Measurements from ENCODE around the gene PAPPA2. TPM values are rescaled to one million over a fixed set of nuclear protein-coding genes. Genes with fewer than 3 reads are reported as not detected.
A peak's percentile ranks its signal among the peaks of the same experiment; 100 is the strongest.

Gene PAPPA2
- total and polyA plus RNA-seq, 8 donors = under 0.01 to 10.3 (median 0.29) TPM; not detected in 1

DNA sequence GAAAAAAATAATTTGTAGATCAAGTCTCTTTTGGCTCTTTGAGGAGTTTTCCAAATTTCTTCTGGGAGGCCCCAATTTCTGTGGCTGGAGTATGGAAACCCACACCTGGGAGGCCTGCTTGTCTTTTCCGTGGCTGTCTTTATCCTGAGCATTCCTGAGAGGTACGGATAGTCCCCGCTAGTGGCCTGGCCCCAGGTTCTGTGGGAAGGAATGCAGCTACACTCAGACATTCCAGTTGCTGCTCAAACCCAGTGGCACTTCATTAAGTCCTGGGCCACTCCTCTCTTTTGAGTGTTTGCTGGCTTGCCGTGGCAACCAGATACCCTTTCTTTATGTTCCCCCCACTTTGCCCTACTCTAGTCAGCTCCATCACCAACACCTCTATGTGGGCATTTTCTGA is 391.1 kb downstream of the PAPPA2 start:
- no peaks in the 10 kb centered on the region for H3K9me3 ChIP-seq
- H3K4me1 ChIP-seq = no peaks in the 10 kb centered on the region
- H3K4me3 ChIP-seq = no peak overlapping the region
- DNase-seq = no peak
- intact Hi-C loops (cut with DNase I; ENCODE audit: low total_unique reads) = no loop called here
- H3K36me3 ChIP-seq = no peaks in the 10 kb centered on the region
- H3K27ac ChIP-seq = no peak overlapping the region
- TF ChIP-seq EP300 (IDR thresholded peaks at IDR 0.05) = no peak
- TF ChIP-seq, protein P1, sequence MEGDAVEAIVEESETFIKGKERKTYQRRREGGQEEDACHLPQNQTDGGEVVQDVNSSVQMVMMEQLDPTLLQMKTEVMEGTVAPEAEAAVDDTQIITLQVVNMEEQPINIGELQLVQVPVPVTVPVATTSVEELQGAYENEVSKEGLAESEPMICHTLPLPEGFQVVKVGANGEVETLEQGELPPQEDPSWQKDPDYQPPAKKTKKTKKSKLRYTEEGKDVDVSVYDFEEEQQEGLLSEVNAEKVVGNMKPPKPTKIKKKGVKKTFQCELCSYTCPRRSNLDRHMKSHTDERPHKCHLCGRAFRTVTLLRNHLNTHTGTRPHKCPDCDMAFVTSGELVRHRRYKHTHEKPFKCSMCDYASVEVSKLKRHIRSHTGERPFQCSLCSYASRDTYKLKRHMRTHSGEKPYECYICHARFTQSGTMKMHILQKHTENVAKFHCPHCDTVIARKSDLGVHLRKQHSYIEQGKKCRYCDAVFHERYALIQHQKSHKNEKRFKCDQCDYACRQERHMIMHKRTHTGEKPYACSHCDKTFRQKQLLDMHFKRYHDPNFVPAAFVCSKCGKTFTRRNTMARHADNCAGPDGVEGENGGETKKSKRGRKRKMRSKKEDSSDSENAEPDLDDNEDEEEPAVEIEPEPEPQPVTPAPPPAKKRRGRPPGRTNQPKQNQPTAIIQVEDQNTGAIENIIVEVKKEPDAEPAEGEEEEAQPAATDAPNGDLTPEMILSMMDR (IDR thresholded peaks at IDR 0.05) = no peak
- TF ChIP-seq POLR2A (IDR thresholded peaks at IDR 0.05) = no peak
- no peak for TF ChIP-seq POLR2AphosphoS5 (IDR thresholded peaks at IDR 0.05)
- WGBS, 5 donors = 88 to 96% (median 89%) methylated on average over 4 of the region's 4 CpGs
- no peaks in the 10 kb centered on the region for H3K27me3 ChIP-seq

DNA sequence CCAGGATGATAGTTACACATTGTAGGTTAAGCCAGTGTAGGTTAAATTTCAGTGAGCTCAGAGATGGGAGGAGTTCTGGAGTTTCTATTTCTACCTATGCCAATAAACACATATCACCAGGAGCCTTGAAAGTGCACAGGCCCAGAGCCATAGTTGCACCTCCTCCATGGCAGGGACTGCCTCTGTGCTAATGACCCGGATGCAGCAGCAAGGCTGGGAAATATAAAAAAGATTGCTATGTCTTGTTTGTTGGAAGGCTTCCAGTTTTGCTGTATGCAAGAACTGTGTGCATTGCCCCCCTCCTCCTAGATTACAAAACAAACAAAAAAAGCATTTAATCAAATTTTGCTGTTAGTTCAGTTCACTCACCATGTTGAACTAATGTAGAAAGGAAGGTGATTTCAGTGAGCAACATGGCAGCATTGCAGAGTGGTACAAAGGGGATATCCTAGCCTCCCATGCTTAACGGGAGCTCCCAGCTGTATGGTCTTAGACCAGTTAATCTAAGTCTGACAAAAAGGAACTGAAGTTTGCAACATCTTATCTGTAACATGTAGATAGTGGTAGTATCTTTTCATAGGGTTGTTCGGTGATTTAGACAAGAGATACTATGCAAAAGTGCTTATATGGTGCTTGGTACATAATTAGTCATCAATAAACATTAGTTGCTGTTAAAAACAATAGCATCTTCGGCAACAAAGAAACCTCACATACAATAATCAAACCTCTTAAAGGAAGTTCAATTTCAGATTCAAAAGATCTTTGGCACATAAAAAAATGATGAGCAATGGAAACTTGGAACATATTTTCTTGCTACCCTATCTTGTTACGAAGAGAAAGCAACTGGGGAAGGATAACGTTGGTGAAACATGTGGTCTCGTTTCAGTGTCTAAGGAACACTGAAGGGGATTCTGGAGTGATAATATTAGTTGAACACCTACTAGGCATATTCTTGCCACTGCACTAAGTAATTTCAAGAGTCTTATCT is 392.1 kb downstream of the PAPPA2 start:
- 61 to 72% (median 64%) methylated on average over 7 of the region's 7 CpGs for whole genome bisulfite sequencing, 5 donors
- TF ChIP-seq, protein P1 (IDR thresholded peaks at IDR 0.05) = no peak
- TF ChIP-seq POLR2A (IDR thresholded peaks at IDR 0.05) (no peak), EP300 (IDR thresholded peaks at IDR 0.05) (no peak), POLR2AphosphoS5 (IDR thresholded peaks at IDR 0.05) (no peak)
- no peaks in the 10 kb centered on the region for H3K9me3 ChIP-seq

DNA sequence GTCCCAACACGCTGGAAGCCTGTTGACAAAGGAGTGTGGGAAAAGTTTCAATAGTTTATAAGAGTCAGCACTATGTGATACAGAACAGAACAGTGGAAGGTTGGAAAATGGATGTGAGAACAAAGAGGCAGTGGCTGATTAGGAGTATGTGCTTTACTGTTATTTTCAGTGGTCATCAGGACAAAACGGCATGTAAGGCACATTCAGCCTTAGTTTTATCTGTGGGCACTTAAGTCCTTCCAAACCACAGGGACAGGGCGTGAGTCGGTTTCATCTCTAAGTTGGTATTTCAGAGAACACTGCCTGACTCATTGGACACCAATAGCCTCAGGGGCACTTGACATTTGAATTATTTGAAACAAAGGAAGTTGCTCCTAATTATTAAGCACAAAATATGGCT is 394.7 kb downstream of the PAPPA2 start:
- Histone ChIP-seq H3K4me3 (no peak overlapping the region), H3K27me3 (no peaks in the 10 kb centered on the region), H3K36me3 (no peaks in the 10 kb centered on the region), H3K4me1 (no peaks in the 10 kb centered on the region), H3K9me3 (no peaks in the 10 kb centered on the region), H3K27ac (no peak overlapping the region)
- intact Hi-C loops (cut with DNase I; ENCODE audit: low total_unique reads) = no loop called here
- DNase-seq = no peak
- 66 to 86% (median 69%) methylated on average over 4 of the region's 4 CpGs for WGBS, 5 donors
- no peak for TF ChIP-seq POLR2AphosphoS5 (IDR thresholded peaks at IDR 0.05)
- TF ChIP-seq EP300 (IDR thresholded peaks at IDR 0.05) = no peak
- TF ChIP-seq POLR2A (IDR thresholded peaks at IDR 0.05) = no peak
- TF ChIP-seq, protein P1 (IDR thresholded peaks at IDR 0.05) = no peak

More for the DNA sequence above, 392.1 kb downstream of the PAPPA2 start:
- Histone ChIP-seq H3K36me3 (no peaks in the 10 kb centered on the region), H3K27ac (no peak overlapping the region), H3K27me3 (no peaks in the 10 kb centered on the region), H3K4me1 (no peaks in the 10 kb centered on the region), H3K4me3 (no peak overlapping the region)
- peak in 1 of 2 donors; percentile 62 for DNase-seq
- intact Hi-C loops (cut with DNase I; ENCODE audit: low total_unique reads) = no loop called here

DNA sequence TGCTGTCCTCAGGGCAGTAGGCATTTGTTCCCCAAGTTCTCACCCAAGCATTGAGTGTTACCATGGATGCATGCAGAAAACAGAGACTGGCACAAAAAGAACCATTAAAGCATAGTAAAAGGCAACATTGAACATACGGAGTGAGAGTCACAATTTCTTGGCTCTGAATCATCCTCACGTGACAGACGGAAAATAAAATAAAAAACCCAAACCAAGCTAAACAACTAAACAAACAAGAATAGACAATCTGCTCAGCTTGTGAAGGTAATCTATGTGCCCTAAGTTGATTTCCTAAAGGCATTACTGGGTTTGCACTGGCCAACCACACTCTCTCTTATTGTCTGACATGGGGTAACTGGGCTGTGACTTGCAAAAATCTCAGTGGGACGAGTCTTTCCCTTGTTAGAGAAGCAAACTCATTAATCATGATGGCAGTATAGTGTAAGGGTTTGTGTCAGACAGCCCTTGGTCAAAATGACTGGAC is 395.5 kb downstream of the PAPPA2 start:
- intact Hi-C loops (cut with DNase I; ENCODE audit: low total_unique reads) = no loop called here
- Histone ChIP-seq H3K9me3 (no peaks in the 10 kb centered on the region), H3K4me3 (no peak overlapping the region), H3K4me1 (no peaks in the 10 kb centered on the region), H3K36me3 (no peaks in the 10 kb centered on the region), H3K27me3 (no peaks in the 10 kb centered on the region), H3K27ac (no peak overlapping the region)
- no peak for DNase-seq
- TF ChIP-seq EP300 (IDR thresholded peaks at IDR 0.05) (no peak), POLR2AphosphoS5 (IDR thresholded peaks at IDR 0.05) (no peak), POLR2A (IDR thresholded peaks at IDR 0.05) (no peak)
- TF ChIP-seq, protein P1 (IDR thresholded peaks at IDR 0.05) = no peak
- WGBS, 5 donors = 54 to 70% (median 61%) methylated on average over 4 of the region's 4 CpGs

Data from stomach (tissue), 9 donors.